LNCaP clone FGC (cell line): ENCODE data around the gene LOXHD1.

Source experiments
- DNase-seq: peaks from one replicate; pipeline ENCODE4 v3.0.0-alpha.2; 2011; ENCODE audit warnings: low read depth
- H3K4me3 ChIP-seq: 2 replicates; pipeline ENCODE4 v1.5.1; 2011; ENCODE audit warnings: mild to moderate bottlenecking, low read depth, low read length, control low read depth
- CTCF ChIP-seq: IDR thresholded peaks from 2 replicates; pipeline ENCODE4 v1.5.1; 2012; ENCODE audit warnings: mild to moderate bottlenecking; ENCODE audit not compliant: control insufficient read depth, insufficient read depth; ENCODE audit errors: extremely low read depth

Gene LOXHD1, protein sequence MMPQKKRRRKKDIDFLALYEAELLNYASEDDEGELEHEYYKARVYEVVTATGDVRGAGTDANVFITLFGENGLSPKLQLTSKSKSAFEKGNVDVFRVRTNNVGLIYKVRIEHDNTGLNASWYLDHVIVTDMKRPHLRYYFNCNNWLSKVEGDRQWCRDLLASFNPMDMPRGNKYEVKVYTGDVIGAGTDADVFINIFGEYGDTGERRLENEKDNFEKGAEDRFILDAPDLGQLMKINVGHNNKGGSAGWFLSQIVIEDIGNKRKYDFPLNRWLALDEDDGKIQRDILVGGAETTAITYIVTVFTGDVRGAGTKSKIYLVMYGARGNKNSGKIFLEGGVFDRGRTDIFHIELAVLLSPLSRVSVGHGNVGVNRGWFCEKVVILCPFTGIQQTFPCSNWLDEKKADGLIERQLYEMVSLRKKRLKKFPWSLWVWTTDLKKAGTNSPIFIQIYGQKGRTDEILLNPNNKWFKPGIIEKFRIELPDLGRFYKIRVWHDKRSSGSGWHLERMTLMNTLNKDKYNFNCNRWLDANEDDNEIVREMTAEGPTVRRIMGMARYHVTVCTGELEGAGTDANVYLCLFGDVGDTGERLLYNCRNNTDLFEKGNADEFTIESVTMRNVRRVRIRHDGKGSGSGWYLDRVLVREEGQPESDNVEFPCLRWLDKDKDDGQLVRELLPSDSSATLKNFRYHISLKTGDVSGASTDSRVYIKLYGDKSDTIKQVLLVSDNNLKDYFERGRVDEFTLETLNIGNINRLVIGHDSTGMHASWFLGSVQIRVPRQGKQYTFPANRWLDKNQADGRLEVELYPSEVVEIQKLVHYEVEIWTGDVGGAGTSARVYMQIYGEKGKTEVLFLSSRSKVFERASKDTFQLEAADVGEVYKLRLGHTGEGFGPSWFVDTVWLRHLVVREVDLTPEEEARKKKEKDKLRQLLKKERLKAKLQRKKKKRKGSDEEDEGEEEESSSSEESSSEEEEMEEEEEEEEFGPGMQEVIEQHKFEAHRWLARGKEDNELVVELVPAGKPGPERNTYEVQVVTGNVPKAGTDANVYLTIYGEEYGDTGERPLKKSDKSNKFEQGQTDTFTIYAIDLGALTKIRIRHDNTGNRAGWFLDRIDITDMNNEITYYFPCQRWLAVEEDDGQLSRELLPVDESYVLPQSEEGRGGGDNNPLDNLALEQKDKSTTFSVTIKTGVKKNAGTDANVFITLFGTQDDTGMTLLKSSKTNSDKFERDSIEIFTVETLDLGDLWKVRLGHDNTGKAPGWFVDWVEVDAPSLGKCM (N-terminal part only)

DNA sequence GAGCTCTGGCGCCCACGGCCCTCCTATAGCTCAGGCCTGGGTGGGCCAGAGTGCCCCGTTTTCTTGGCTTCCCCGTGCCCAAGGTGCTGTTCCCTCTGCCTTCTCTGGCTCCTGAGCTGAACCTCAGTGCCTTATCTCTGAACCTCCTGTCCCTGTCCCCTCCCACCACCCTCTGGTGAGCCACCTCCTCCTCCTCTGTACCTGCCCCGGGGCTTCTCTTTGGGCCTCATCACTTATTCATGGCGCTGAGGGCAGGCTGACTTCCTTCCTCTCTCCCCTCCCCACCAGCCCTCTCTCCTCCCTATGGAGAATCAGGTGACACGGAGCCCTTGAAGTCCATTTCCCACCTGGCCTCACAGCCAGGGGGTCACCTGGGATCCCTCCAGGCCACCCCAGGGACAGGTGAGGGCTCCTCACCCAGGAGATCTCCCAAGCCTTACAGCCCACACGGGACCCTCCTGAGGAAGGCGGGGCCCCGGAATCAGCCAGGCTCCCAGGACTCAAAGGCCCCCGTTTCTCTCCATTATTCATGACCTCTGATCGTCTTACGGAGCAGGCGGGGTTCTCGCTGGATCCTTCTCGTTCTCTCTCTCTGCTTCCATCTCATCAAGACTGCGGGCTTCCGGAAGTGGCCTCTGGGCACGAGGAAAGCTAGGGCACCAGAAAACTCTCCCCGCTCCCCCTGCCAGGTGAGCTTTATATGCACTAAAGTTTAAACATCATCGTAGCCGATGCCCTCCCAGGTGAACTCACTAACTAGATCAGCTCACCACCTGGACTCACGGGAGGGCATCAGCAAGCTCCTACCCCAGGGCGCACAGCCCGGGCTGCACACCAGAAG is at the start of gene LOXHD1:
Gene LOXHD1, minus strand, starts transcription at position 106 of the 841 bp plus-strand sequence. CDS start 187 bp downstream, outside the sequence.
- no peak for DNase-seq
- no peak within 1 kb of the TSS for H3K4me3 ChIP-seq
- TF ChIP-seq CTCF, result no peak

GRCh38 chr18:46705521-46705920 is 48.5 kb upstream of the LOXHD1 start:
- no peak overlapping the region for H3K4me3 ChIP-seq
- TF ChIP-seq CTCF, result no peak
- no peak for DNase-seq

GRCh38 chr18:46704816-46705215 is 47.8 kb upstream of the LOXHD1 start:
- DNase-seq, result no peak
- no peak overlapping the region for H3K4me3 ChIP-seq
- no peak for TF ChIP-seq CTCF

DNA sequence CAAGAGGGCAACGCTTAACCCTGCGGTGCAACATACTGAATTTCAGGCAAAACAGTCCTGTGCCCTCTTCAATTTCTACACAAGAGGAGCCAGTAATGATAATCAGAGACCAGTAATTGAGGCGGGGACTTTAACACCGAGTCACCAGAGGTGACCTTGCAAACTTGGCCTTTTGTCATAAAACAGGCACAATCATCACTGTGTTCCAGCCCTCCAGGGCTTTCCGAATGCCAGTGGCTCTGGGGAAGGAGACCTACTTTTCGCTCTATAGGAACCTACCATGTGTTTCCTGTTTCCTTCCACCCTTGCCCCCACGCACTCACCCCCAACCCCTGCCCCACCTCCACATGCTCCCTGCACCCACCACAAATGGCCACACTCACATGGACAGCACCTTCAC is 47.2 kb upstream of the LOXHD1 start:
- DNase-seq, result no peak
- no peak for TF ChIP-seq CTCF
- H3K4me3 ChIP-seq, result no peak overlapping the region

DNA sequence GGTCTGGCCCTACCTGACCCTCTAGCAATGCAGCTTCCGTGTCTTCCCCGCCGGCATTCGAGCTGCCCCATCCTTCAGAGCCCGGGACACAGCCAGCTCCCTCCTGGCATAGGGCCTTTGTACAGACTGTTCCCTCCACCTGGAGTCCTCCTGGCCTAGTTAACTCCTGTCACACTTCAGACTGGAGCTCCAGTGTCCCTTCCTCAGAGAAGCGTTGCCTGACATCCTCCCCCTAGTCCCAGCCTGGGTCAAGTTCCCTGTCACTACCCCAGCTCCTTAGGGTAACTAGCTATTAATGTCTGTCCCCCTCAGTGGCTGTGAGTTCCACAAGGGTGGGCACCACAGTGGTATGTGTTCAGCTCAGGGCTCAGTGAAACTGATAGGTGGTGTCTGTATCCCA is 45.5 kb upstream of the LOXHD1 start:
- no peak for TF ChIP-seq CTCF
- no peak for DNase-seq
- H3K4me3 ChIP-seq, result no peak overlapping the region
